Activated naive CD4-positive, alpha-beta T cell treated with anti-CD3 and anti-CD28 coated beads, Interleukin-2, amount 50 U/mL, for 24 hours (primary cell): ENCODE results near the gene BRD3.

ENCODE experiments used
- H3K27ac Mint-ChIP-seq: one replicate; pipeline ENCODE4 v1.8.0; 2021; ENCODE audit warnings: mild to moderate bottlenecking, mixed read lengths
- H3K27me3 Mint-ChIP-seq: one replicate; pipeline ENCODE4 v1.8.0; 2021; ENCODE audit warnings: mixed read lengths
- H3K36me3 Mint-ChIP-seq: one replicate; pipeline ENCODE4 v1.8.0; 2021; ENCODE audit warnings: mixed read lengths
- H3K4me1 Mint-ChIP-seq: one replicate; pipeline ENCODE4 v1.8.0; 2021; ENCODE audit warnings: mixed read lengths
- H3K4me3 Mint-ChIP-seq: one replicate; pipeline ENCODE4 v1.8.0; 2021; ENCODE audit warnings: mild to moderate bottlenecking, mixed read lengths
- H3K9me3 Mint-ChIP-seq: one replicate; pipeline ENCODE4 v1.8.0; 2021; ENCODE audit warnings: mixed read lengths

BRD3 gene

DNA sequence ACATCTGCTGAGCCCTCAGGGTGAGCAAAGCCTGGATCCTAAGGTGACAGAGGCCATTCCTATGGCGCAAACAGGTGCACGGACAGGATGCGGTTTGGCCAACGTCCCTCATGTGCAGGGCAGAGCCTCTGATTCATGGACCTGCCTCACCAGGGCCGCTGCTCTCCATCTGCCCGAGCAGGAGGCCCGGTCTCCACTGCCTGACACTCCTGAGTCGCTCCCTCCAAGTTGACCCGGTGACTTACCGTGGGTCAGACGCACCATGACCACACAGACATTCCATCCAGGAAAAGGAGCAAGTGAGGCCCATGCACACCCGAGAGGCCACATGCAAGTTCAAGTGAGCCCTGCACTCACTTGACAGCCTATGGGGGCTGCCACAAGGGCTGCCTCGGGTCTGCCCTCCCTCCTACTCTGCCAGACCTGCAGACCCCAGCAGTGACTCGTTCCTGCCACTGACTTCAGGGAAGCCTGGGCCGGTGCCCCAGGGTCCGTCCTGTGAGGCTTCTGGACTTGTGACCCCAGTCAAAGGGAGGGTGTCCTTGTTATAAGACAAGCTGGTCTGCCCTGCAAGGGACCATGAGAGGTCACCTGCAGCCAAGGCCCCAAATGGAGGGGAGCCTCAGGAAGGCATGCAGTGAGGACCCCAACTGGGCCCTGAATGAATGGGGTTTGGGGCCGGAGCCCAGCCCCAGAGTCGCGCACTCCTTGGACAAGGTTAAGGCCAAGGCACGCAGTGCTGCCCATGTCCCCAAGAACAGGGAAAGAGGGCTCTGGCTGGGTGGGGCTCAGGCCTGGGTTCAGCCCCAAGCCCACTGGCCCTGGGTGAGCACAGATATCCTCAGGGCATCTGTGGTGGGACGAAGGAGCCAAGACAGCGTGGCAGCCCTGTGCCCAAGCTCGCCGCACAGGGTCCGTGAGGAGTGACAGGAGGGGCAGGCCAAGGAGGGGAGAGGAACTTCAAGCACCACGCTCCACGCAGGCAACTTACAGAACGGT, 32.5 kb downstream of the BRD3 start:
- H3K9me3 Mint-ChIP-seq = no peaks in the 10 kb centered on the region
- H3K4me3 Mint-ChIP-seq = no peak overlapping the region
- no peaks in the 10 kb centered on the region for H3K4me1 Mint-ChIP-seq
- no peaks in the 10 kb centered on the region for H3K27me3 Mint-ChIP-seq
- no peak overlapping the region for H3K27ac Mint-ChIP-seq
- peaks cover 30% of the 10 kb centered on the region for H3K36me3 Mint-ChIP-seq

DNA sequence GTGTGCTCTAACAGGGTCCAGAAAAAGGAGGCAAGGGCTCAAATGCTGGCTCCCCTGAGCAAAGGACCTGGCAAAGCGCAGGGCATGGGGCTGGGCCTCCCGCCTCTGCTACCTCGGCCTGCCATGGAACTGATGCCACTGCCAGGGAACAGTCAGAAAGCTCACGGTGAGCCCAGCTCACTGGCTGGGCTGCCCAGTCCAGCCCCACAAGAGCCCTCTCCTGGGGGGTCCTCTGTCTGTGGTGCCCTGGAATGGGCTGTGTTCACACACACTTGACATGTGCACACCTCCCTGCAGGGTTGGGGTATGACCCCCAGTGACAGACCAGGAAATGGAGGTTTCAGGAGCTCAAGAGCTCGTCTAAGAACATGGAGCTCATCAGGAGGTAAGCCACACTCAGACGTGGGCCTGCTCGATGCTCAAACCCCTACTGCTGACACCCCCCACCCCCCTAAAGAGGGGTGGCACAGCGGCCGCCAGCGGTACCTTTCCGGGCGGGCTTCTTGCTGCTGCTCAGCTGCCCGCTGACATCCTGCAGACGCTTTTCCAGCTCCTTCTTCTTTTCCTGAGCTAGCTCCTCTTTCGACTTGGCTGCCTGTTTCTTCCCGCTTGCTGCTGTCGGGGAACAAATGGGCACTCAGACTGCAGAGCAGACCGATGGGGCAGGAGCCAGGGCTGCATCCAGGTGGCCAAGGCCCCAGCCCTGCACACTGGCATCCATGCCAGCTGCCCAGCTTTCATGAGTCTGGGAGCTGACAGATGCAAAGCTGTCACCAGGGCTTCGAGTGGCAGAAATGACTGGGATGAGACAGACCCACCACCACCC, 33.4 kb downstream of the BRD3 start:
- Mint-ChIP-seq H3K27ac (no peak overlapping the region), H3K4me3 (no peak overlapping the region), H3K36me3 (peaks cover 23% of the 10 kb centered on the region), H3K4me1 (no peaks in the 10 kb centered on the region), H3K27me3 (no peaks in the 10 kb centered on the region), H3K9me3 (no peaks in the 10 kb centered on the region)

DNA sequence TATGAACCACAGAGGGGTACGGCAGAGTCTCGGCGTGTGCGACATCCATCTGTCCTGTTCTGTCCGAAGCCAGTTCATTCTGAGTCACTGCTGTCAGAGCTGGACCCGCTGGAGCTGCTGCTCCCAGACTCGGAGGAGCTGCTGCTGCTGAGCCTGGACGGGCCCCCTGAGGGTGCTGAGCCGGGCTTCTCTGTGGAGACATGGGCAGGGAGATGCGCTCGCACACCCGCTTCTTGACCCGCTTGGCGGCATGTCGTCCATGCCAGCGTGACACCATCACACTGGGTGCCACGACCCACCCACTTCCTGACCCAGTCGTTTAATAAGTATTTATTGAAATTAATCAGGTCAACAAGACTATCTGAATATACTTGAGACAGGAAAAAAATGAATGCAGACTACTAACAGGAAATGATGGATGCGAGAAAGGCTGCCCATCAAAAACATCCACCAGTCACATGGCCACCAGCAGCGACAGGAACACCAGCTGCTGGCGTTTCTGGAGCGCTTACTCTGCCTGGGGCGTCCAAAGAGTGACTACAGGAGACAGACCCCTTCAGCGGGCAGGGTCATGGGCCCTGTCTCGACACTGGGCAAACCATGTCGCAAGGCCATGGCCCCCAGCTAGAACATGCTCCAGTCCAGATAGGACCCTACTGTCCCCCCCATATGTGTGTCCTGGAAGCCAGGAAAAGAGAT, 34.2 kb downstream of the BRD3 start:
- Mint-ChIP-seq H3K4me1 (no peaks in the 10 kb centered on the region), H3K27ac (peak overlapping the region; percentile 62), H3K36me3 (peaks cover 17% of the 10 kb centered on the region), H3K4me3 (no peak overlapping the region), H3K9me3 (no peaks in the 10 kb centered on the region), H3K27me3 (no peaks in the 10 kb centered on the region)

DNA sequence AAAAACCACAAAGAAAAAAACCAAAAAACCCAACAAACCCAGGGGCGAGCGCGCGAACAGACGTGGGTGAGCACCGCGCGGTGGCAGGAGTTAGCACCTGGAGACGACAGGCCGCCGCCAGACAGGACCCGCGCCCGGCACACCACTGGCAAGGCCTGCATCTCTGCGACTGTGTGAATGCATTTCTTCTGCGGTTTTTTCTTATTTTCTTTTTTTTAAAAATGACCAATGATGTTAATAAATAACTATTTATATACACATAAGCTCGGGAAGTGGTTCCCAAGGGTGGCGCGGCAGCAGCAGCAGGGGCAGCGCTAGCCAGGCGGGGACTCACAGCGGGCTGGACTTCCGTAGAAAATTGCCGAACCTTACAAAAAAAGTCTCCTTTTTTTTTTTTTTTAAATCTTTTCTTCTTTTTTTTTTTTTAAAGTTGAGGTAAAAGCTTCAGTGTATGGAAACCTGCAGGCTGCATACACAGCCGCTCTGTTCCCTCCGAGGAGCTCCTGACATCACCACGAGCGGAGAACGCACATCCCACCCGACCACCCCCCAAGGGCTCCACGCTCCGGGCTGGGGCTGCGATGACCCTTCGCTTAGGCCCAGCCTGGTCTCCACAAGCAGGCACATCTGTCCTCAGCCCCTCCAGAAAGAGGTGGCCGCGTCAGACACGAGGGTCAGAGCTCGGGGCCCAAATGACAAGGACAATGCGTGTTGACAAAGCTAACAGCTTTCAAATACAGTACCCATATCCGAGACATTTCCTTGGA, 35.2 kb downstream of the BRD3 start:
- Mint-ChIP-seq H3K9me3 (no peaks in the 10 kb centered on the region), H3K36me3 (peaks cover 10% of the 10 kb centered on the region), H3K27me3 (no peaks in the 10 kb centered on the region), H3K4me3 (no peak overlapping the region), H3K4me1 (peaks cover 4% of the 10 kb centered on the region), H3K27ac (no peak overlapping the region)

DNA sequence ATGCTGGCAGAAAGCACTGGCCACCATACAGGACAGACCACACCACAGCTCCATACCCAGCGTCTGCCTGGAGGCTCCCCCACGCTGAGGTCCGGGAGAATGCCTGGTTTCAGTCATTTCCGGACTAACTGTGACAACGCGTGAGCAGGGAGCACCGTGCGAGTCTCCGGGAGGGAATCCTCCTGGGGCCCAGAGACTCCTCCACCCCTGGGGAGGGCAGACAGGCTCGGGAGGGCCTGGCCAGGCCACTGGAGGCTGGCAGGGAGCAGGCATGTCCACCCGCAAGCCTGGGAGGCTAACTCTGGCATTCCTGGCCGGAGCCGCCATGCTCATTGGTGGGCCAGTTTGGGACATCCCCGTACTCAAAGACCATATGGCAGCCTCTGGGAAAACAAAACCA, 36.0 kb downstream of the BRD3 start:
- Mint-ChIP-seq H3K4me3 (no peak overlapping the region), H3K4me1 (peaks cover 9% of the 10 kb centered on the region), H3K27me3 (no peaks in the 10 kb centered on the region), H3K36me3 (peaks cover 9% of the 10 kb centered on the region), H3K27ac (no peak overlapping the region), H3K9me3 (no peaks in the 10 kb centered on the region)

DNA sequence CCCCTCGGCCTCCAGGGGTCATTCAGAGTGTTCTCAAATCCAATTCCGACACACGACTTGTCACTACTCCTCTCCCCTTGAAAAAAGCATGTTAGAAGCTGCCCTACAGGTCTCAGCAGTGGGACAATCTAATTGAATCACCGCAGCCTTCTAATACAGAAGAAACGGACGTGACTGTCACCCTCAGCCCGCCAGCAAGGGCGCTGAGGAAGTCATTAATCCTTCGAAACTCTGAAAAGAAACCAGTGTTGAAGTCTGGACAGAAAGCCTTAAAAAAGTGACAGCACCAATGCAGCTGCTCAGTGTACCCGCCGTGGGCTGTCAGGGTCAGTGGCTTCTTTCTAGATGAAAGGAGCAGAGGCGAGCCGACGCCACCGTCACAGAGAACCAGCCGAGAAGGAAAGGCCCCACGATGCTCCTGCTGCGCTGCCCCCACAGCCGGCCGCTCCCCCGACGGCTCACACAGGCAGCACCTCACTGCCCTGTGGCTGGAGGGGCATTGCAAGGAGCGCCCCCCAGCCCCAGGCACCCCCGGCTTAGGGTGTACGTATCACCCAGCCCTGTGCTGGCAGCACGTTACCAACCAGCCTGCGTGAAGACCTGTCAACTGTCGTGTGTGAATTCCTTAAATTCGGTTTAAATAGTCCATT, 36.9 kb downstream of the BRD3 start:
- no peaks in the 10 kb centered on the region for H3K27me3 Mint-ChIP-seq
- peaks cover 10% of the 10 kb centered on the region for H3K4me1 Mint-ChIP-seq
- peaks cover 5% of the 10 kb centered on the region for H3K36me3 Mint-ChIP-seq
- H3K9me3 Mint-ChIP-seq = no peaks in the 10 kb centered on the region
- no peak overlapping the region for H3K27ac Mint-ChIP-seq
- H3K4me3 Mint-ChIP-seq = no peak overlapping the region

DNA sequence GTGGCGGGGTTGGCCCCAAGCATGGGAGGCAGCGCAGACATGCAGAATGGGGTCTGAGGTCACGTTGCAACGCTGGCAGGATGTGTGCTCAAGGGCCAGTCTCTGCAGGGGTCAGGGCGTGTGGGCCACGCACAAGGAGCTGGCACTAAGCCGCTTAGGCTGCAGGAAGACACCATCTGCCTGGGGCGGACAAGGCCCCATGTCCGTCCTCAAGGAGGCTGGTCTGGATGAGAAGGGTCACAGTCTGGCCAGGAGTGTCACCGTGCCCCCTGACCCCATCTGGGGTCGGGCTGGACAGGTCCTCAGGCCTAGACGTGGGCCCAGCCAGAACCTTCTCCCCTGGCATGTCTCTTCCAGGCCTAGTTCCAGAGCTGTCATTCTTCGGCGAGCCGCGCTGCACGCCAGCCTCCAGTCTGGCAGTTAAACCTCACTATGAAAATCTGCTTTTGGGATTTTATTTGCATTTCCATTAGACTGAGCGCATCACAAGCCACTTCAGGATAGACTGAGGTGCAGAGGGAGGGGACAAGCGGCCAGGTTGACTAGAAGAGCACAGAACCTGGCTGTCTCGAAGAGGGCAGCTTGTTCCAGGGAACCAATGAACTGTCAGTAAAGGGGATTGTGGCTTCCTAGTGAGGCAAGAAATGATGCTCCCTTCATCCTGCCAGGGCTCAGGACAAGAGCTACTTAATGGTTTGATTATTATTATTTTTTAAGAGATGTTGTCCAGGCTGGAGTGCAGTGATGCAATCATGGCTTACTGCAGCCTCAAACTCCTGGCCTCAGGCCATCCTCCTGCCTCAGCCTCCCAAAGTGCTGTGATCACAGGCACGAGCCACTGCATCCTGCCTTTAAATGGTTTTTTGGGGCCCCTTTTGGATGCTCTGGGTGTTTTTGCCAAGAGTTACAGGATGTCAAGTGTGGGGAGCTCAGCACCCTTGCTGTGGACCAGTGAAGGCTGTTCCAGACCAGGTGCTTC, 38.3 kb downstream of the BRD3 start:
- Mint-ChIP-seq H3K36me3 (peaks cover 3% of the 10 kb centered on the region), H3K4me1 (peaks cover 11% of the 10 kb centered on the region), H3K27ac (no peak overlapping the region), H3K27me3 (no peaks in the 10 kb centered on the region), H3K4me3 (no peak overlapping the region), H3K9me3 (no peaks in the 10 kb centered on the region)

DNA sequence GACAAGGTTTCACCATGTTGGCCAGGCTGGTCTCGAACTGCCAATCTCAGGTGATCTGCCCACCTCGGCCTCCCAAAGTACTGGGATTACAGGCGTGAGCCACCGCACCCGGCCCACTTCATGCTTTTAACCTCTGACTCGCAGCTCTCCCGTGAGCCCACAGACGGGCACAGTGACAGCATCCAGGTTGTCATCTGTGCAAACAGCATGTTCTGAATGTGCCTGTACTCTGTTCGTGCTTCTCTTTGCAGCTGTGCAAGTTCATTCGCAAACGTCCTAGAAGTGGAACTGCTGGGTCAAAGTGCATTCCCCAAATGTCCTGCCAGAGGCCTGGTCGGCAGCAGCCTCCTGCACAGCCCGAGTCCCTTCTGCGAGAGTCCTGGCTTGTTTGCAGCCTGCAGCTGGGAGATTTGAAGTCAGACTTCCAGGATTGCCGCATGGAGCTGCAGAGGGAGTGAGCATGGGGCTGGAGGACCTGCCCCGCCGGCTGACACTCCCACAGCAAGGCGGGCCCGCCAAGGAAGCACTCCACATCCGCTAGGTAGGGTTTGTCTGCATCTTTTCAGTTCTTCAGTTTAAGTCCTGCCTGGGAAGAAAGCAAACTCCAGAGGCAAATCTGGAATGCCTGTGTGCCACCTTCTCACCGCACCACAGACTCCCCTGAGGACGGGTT, 39.1 kb downstream of the BRD3 start:
- Mint-ChIP-seq H3K36me3 (peaks cover 3% of the 10 kb centered on the region), H3K9me3 (no peaks in the 10 kb centered on the region), H3K27me3 (no peaks in the 10 kb centered on the region), H3K4me1 (peaks cover 16% of the 10 kb centered on the region), H3K27ac (no peak overlapping the region), H3K4me3 (no peak overlapping the region)

DNA sequence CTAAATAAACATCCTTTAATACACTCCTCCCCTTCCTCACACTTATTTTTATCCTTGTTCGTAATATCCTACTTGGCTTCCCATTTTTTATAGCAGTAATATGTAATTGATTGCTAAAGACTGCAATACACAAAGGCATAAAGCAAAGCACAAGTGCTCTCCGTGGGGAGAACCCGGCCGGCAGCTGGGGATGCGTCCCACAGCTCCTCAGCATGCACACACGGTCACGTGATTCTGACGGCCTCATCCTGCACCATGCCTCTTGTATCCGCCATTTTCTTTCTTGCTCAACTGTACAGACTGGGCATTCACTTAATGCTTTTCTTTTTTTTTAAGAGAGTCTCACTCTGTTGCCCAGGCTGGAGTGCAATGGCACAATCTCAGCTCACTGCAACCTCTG, 39.8 kb downstream of the BRD3 start:
- H3K4me3 Mint-ChIP-seq = peak overlapping the region; percentile 44
- peaks cover 16% of the 10 kb centered on the region for H3K4me1 Mint-ChIP-seq
- peaks cover under 1% of the 10 kb centered on the region for H3K36me3 Mint-ChIP-seq
- no peak overlapping the region for H3K27ac Mint-ChIP-seq
- no peaks in the 10 kb centered on the region for H3K9me3 Mint-ChIP-seq
- no peaks in the 10 kb centered on the region for H3K27me3 Mint-ChIP-seq

DNA sequence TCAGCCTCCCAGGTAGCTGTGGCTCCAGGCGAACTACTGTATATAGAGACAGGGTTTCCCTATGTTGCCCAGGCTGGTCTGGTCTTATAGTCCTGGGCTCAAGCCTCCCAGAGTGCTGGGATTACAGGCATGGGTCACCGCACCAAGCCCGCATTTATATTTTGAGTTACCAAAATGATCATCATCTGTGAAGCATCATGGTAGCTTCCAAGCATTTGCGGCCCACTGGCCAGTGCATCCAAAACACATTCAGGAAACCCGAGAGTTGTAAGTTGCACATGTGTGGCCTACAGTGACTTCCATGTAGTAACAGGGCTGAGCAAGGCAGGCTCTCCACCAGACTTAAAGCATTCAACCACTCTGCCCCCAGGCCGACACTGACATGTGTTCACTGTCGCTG, 40.3 kb downstream of the BRD3 start:
- no peaks in the 10 kb centered on the region for H3K36me3 Mint-ChIP-seq
- H3K27me3 Mint-ChIP-seq = no peaks in the 10 kb centered on the region
- no peaks in the 10 kb centered on the region for H3K9me3 Mint-ChIP-seq
- H3K4me1 Mint-ChIP-seq = peaks cover 16% of the 10 kb centered on the region
- H3K4me3 Mint-ChIP-seq = peak overlapping the region; percentile 44
- H3K27ac Mint-ChIP-seq = no peak overlapping the region

DNA sequence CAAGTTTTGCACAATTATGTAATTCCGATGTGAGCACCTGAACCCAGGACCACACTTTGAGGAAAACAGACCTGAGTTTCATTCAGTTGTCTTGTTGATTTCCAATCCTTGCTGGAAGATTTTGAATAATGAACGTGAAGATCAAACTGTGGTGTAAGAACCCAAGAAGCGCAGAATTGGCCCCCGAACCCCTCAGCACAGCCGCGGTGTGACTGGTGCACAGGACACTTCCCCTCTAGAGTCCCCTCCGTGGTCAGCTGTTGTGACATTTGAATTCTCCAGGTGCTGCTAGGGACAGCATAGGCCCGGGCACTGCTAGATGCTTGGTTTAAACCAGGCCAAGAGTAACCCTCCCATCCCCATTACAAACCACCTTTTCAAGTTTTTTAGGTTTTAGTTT, 40.8 kb downstream of the BRD3 start:
- no peak overlapping the region for H3K27ac Mint-ChIP-seq
- H3K4me1 Mint-ChIP-seq = peaks cover 16% of the 10 kb centered on the region
- H3K36me3 Mint-ChIP-seq = no peaks in the 10 kb centered on the region
- H3K4me3 Mint-ChIP-seq = peak overlapping the region; percentile 47
- H3K27me3 Mint-ChIP-seq = no peaks in the 10 kb centered on the region
- no peaks in the 10 kb centered on the region for H3K9me3 Mint-ChIP-seq

DNA sequence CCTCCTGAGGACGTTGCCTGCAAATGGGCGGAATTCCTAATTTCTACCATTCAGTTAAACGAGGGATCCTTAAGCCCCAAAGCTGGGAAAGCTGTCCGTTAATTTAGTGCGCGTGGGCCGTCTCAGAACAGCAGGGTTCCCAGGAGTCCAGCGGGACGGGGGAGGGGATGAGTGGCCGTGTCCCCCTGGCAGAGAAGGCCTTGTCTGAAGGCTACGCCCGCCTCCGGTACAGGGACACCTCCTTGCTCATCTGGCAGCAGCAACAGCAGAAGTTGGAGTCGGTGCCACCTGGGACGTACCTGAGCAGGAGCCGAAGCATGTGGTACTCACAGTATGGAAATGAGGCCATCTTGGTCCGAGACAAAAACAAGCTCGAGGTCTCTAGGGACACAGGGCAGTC, 41.2 kb downstream of the BRD3 start:
- Mint-ChIP-seq H3K4me1 (peaks cover 16% of the 10 kb centered on the region), H3K4me3 (peak overlapping the region; percentile 80), H3K27me3 (no peaks in the 10 kb centered on the region), H3K27ac (no peak overlapping the region), H3K9me3 (no peaks in the 10 kb centered on the region), H3K36me3 (no peaks in the 10 kb centered on the region)
